ENCODE measurements around the gene GRPR.
A peak's percentile ranks its signal among the peaks of the same experiment; 100 is the strongest.

GRPR gene

DNA sequence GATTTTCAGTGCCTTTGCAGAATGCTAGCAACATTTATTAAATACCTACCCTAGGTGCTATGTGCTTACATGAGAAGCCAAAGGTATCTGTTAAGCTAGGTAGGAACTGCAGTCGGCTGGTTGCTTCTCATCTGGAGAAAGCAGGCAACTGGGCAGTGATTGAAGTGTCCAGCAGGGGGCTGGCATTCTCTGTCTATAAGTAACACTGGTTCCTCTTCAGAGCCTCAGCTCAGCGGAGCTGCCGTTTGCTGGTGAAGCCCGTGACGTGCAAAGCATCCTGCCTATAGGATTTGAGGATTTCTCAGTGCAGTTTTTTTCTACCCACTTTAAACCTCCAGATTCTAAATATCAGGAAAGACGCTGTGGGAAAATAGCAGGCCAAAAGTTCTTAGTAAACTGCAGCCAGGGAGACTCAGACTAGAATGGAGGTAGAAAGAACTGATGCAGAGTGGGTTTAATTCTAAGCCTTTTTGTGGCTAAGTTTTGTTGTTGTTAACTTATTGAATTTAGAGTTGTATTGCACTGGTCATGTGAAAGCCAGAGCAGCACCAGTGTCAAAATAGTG lies at the start of gene GRPR:
Gene GRPR, plus strand, starts transcription at position 344 of the 565 bp plus-strand sequence. CDS start 389 bp downstream, outside the sequence.
- DNase-seq = peak; percentile 70

DNA sequence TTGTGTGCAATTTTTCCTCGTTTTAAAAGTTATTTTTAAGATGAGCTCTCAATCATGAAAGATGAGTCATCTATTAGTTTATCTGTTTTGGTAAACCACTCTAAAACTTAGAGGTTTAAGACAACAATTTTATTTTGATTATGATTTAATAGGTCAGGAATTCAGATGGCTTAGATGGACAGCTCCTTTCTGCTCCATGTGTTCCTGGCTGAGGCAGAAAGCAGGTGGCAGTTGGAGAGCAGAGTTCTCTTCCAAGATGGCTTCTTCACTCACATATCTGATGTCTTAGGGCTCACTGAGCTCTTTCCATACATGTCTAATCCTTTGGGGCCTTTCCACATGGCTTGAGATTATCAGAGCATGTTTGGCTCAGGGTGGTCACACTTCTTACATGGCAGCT lies 48.3 kb upstream of the GRPR start:
- DNase-seq = no peak

DNA sequence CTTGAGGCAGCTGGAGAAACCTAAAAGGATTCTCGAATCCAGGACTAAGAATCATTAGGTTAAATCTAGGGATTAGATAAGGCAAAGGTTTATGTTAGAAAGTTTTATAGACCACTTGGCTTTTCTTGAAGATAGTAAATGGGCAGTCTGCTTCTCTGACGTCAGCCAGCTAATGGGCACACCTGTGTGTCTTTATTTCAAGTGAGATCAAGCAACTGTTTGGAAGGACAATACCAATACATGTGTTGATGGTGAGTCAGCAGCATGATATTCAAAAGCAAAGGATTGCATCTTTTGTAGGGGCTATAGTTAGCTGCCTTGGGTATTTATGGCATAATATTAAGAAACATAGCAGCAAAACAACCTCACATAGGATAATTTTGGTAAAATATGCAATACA lies 46.5 kb upstream of the GRPR start:
- no peak for DNase-seq

DNA sequence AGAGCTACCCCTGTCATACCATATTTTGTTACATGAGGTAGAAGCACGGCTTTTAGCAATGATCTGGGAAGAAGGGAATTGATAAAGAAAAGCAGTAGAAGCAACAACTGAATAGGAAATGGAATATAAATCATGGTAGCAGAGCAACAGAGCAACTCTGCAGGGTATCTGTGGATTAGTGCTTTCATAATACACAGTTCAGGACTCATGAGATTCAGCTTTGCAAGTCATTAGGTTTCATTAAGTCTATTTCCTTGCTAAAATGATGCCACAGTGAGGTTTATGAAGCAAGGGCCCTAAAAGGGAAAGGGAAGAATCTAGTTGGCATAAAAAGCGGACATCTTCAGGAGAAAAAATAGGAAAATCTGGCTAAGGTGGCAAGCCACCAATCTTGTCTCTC lies 45.6 kb upstream of the GRPR start:
- no peak for DNase-seq

DNA sequence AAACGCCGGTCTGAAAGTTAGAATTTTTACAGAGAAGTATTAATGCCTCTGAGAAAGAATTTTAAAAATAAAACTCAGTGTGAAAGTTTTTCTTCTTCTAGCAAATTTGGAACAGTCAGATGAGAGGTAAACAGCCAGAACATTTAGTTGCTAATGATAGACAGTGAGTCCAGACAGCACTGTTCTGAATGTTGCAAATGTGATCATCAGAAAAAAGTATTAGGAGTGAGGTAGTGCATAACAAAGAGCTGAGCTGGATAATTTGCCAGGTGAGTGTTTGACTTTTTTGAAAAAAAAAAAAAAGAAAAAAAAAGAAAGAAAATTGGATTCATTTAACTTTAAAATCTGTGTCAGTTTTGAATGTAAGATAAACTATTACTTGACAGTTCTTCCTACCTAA lies 42.0 kb upstream of the GRPR start:
- no peak for DNase-seq

DNA sequence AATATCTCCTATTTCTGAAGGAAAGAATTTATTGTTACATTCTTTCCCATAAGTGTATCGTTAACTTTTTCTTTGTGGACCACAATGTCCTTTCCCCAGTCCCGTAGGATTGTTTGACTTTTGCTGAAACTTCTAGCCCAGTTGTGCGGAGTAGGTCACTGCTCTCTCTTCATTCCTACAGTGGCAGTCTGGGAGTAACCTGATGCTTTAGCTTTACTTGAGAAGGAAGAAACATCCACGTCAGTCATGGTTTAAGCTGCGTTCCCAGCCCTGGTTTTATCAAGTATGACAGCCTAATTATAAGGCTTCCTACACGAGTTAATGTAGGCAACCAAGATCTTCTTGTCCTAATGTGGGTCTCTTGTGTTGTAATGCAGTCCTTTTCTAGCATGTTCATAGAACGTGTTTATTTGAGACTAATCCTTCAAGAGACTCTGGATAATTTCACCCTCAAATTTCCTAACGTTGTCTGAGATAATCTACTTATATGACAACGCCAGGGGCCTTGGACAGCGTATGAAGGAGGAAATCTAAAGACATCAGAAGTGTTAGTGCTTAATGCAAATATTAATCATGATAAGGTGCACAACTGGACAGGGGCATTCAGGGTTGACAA lies 40.8 kb upstream of the GRPR start:
- DNase-seq = no peak

DNA sequence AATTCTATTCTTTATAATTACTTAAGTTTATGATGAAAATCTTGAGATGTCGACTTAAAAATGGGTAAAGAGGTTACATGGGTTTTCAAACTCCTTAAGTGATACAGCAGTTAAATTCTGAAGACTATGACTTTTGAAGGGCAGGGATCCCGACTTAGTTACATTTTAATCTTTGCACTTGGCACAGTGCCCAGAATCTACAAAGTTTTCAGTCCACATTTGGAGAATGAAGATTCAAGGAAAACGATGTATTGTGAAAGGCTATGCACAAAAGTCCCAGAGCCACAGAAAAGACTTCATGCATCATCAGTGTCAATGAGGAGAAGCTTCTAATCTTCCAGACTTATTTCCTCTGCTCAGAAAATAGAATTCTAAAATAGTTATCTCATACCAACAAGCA lies 36.3 kb upstream of the GRPR start:
- DNase-seq = no peak

DNA sequence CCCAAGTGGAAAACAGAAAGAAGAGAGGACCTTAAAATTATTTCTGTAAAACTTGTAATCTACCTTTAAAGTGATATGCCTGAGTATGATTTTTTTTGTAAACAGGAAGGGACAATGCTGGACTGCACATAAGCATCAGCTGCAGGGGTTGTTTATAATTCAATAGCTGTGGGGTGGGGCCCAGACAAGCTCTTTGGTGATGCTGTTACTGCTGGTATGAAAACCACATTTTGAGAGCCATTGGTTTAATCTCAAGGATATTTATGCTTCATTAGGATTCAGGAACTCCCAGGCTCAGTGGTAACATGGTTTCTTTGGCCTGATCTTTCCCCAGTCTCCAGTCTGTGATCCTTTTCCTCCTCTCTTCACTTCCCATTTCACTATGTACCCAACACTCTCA lies 34.3 kb upstream of the GRPR start:
- DNase-seq = no peak

DNA sequence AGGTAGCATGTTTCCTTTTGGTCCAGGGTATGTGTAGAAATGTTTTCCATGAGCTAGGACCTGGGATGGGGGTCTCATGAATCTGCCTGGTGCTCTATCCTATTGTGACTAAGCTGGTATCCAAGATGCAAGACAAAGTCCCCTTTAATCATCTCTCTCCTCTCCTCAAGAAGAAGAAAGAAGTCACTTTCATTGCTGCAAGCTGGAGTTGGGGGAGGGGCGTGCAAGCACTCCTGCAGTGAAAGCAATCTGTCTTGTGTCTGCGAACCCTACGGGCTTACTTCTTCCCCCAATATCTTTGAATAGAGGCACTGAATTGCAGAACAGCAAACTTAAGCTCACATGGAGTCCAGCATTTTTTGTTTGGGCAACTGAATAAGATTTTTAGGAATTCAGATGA lies 27.2 kb upstream of the GRPR start:
- no peak for DNase-seq

DNA sequence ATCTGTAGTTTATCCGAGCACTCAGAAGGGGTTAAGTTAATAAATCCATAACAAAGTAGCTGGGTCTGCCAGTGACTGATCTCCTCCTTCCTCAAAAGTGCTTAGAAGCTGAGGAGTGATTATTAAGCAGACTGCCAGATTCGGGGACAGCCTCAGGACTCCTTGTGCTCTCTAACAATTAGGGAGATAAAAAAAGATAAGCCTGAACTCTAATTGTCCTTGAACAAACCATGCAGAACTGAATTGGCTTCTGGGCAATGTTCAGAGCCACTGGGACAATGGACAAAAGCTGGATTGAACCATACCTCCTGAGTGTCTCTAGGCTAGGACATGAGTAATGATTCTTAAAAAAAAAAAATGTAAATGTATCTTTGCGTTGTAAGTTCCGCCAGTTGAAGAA lies 22.7 kb upstream of the GRPR start:
- no peak for DNase-seq

DNA sequence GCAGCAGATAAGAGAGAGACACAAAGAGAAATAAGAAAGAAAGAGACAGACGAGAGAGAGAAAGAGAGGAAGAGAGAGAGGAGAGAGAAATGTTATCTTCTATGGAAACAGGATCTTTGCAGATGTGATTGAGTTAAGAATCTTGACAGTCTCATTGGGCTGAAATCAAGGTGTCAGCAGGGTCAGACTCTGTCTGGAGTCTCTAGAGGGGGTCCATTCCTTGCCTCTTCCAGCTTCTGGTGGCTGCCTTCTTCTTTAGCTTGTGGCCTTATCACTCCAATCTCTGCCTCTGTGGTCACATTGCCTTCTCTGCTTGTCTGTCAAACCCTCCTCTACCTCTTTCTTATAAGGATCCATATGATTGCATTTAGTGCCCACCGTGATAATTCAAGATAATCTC lies 21.8 kb upstream of the GRPR start:
- no peak for DNase-seq

DNA sequence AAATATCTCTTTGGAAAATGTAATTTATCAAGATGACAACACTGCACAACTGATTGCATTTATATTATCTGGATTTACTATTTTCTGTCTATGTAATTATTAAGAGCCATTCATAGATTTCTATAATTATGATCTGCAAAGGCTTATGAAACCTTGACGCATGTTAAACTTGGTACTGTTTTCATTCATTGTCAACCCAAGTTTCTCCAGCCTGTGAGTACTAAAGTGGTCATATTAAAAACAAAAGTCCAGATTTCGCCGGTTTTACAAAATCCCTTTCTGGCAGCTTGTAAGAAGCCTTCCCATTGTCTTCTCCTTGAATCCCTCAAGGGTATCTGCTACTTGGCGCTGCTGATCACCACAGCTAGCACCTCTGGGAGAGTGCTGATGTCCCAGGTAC lies 19.7 kb upstream of the GRPR start:
- no peak for DNase-seq

DNA sequence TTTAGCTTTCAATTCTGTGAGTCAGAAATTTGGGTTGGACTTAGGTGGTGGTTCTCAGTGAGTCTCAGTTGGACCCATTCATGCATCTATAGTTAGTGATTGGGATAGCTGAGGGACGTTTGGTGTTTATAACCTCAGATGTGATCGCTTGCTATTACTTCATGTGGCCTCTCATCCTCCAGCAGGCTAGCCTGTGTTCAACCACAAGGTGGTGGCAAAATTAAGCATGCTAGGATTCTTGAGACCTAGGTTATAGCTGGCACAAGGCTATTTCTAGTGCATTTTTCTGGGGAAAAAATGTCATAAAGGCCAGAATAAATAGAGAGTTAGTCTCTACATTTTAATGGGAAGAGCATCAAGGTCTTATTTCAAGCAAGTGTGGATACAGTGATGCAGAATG lies 10.9 kb upstream of the GRPR start:
- no peak for DNase-seq

DNA sequence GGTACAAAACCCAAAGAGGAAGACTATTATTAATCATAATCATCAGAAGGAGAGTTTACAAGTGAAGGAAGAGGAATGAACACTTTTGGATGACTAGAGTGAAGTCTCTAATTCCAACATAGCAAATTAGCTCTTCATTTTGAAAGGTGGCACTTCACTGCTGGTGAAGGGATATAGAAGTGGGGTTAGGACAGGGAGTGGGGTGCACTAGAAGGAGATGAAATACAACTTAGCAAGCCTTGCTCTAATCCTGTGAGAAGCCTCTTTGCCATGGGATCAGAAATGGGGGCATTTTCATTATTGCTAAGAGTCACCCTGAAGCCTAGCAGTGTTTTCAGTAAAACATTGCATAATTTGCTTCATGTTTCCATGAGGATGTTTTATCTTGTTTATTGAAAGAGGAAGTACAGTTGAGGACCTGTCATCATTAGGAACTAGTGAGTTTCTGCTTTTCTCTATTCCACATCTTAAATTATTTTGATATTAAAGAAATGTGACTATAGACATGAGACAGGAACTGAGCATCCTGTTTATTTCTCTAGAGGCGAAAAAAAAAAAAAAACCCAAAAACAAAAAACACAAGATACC lies 9.3 kb upstream of the GRPR start:
- no peak for DNase-seq

DNA sequence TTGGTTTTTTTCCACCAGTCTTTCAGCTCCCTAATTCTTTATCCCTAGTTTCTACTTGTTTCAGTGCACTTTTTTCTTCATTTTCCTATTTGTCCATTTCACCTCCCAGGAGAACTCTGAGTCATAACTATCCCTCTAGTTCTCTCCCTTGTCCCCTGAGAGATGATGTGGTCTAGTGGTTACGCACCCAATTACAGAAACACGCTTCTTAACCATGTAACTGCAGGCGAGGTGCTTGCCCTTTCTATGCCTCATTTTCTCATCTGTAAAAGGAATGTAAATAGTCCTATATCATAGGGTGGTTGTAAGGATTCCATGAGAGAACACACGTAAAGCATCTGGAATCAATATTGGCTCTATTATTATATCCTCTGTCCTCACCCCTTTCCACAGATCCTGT lies 8.8 kb upstream of the GRPR start:
- no peak for DNase-seq

DNA sequence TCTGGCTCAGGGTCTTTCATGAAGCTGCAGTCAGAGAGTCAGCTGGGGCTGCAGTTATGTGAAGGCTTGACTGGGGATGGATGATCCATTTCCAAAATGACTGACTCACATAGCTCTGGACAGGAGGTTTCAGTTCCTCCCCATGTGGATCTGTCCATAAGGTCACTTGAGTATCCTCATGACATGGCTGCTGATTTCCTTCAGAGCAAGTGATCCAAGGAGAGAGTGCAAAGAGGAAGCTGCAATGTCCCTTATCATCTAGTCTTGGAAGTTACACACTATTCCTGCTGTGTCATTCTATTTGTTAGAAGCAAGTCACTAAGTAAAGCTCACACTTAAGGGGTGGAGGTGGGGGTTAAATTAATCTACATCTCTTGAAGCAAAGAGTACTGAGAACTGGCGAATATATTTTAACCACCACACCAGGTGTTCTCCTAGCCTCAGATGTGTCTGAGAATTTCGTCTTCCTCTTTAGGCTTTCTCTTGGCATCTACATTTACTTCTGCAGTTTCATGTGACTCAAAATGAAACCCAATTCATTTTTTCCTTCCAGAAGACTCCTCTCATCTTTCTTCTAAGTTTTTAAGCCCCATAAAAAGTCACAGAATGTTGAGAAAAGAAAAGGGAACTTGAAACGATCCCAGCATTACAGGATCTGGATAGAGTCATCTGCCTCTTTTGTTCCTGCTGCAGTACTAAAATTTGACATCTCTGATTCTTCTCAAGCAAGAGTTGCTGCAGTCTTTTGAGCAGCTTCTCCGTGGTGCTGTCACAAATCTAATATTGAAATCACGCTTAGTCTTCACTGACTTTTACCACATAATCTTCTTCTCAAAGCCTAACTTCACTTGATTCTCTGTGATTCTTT lies 3.8 kb upstream of the GRPR start:
- DNase-seq = no peak

DNA sequence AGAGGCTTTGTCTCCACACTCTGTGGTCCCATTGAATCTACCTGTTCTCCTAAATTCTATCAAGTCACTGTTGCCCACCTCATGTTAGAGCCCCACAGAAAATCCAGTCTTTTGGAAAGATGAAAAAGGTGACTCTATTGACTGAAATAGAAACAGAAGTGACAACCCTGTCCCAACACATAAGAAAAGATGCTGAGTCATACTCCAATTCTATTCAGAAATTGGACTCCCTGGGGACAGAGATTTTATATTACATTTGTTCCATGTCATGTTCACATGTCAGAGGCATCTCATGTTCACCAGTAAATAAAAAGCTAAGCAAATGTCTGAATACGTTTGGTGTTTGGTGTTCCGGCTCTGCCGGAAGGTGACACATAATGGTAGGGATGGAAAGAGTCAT lies 2.9 kb upstream of the GRPR start:
- DNase-seq = no peak

DNA sequence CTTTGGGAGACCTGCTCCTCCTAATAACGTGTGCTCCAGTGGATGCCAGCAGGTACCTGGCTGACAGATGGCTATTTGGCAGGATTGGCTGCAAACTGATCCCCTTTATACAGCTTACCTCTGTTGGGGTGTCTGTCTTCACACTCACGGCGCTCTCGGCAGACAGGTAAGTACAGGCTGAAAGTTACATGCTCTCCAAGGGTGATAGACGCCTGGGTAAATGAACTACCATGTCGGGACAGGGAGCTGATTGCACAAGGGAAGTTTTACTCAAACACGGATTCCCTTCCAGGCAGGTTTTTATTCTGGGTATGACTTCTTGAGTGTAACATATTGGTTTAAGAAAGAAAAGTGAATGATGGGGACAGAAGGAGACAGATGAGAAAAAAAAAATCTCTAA lies 836 bp downstream of the GRPR start:
- no peak for DNase-seq

DNA sequence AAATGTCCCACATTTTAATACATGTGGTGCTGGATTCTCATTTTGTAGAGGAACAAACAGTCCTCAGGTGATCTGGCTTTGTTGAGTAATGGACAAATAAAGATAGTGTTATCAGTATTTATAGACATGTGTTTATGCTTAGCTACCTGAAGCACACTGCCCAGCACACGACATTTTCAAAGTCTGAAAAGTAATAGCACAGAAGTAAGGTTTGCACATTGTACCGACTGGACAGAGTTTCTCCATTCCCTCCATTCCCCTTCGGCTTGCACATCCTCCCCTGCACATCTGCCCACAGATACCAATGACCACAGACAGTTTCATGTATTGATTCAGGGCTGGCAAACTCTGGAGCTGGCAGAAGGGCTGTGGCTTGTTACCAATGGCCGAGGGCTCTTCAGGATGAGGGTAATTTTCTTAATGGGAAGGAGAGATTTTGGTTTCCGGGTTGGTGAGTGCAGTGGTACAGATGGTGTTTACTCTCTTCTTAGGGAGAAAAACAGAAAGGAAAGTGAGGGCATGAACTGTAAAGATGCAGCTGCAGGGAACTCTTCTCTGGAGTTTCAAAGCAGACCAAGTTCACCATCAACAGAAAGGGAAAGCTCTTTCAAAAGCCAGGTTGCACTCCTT lies 2.3 kb downstream of the GRPR start:
- DNase-seq = no peak

DNA sequence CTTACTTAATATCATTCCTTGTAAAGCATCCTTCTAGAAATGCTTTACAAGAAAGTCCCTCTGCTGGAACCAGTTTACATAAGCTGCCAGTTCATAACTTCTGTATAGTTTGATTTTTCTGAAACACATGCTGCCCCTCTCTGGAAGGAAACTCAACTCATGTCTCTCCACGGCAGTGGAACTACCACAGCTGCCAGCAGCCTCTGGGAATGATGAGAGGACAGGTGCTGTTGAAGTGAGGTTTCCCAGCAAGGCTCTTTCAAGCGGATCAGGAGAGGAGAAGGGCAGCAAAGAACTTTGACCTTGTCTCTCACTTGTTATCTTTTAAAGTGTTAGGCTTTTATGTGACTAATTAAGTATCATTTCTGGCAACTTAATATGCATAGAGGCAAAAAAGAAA lies 7.3 kb downstream of the GRPR start:
- DNase-seq = no peak

DNA sequence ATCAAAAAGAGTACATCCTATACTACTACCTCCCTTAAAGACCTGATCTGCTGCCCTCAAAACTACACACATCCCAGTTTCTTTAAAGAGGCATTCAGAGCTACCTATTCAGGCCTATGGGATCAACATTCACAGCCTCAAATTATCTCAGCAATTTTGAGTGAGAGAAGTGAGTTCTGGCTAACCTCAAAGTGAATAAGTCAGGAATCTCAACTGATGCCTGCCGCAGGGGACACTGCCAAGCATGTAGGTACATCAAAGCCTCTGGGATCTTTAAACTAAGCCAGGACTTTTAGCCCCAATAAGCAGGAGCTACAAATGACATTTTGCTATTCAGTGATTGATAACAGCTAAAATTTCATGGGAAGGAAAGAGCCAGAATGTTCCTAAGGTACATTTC lies 11.6 kb downstream of the GRPR start:
- no peak for DNase-seq

DNA sequence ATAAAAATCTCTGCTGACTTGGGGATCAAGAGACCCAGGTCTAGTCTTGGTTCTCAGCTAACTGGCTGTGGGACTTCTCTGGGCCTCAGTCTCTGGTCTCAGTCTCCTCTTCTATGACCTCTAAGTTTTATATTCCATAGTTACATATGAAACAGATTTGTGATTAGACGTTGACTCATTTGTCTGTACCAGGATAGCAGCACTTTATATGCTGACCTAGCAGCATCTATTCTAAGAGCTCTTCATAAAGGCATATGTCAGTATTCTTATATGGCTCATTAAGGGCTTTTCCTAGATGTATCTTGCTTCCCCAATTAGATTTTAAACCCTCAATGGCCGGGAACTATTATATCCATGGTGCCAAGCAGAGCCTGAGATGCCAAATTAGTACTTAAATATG lies 12.7 kb downstream of the GRPR start:
- no peak for DNase-seq

DNA sequence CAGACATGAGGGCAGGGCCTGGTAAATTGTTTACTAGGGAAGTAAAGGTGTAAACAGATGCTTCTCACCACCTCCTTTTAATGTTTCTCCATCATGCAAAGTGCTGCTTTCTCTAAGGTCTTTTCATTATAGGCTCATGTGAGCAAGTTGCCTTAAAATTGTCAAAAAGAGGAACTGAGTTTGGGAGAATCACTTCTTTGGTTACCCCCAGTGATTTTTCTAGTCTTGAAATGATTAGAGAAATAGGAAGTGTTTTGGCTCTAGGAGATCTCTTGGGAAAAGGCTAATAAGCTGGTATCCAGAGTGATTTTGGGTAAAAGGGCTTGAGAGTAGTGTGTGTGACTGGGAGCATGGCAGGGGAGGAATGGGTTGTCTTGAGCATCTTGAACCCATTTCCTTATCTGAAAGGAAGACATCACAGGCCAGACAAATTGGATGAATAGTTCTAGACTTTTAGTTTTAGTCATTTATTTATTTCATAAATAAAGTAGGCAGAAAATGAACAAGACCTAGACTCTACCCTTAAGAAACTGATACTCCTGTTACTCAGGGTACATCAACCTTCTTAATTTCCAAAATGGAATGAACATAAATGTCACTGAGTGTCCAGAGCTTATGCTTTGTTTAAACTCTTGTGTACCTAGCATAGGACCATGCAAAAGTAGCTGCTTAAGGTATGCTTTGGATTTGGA lies 14.2 kb downstream of the GRPR start:
- no peak for DNase-seq

Measured in stimulated activated CD4-positive, alpha-beta T cell treated with anti-CD3 and anti-CD28 coated beads, Interleukin-15, amount 100 ng/mL, for 24 hours (primary cell).